GM12878 (cell line): ENCODE results near the gene GNG12. TPM values are rescaled to one million over a fixed set of nuclear protein-coding genes. Genes with fewer than 3 reads are reported as not detected.

Experiments
- ATF3 ChIP-seq: IDR thresholded peaks from 2 replicates; pipeline ENCODE4 v1.6.1; 2011; ENCODE audit warnings: low read depth, mild to moderate bottlenecking, low read length, moderate library complexity, borderline replicate concordance; ENCODE audit errors: extremely low read depth
- CBFB ChIP-seq: IDR thresholded peaks from 2 replicates; pipeline ENCODE4 v1.6.1; 2016; ENCODE audit warnings: antibody characterized with exemption, low read depth
- EZH2 ChIP-seq: IDR thresholded peaks from 2 replicates; pipeline ENCODE4 v1.6.1; 2012; ENCODE audit warnings: low read depth, mild to moderate bottlenecking, control low read depth, inconsistent platforms, low read length, borderline replicate concordance; ENCODE audit not compliant: control insufficient read depth
- HDAC6 ChIP-seq: fragments of 200-600 bp; sonication (generic); IDR thresholded peaks from one replicate; pipeline ENCODE4 v1.8.0; 2017; ENCODE audit warnings: antibody characterized with exemption; ENCODE audit not compliant: unreplicated experiment
- IRF3 ChIP-seq: fragments of 450-650 bp; IDR thresholded peaks from 2 replicates; pipeline ENCODE4 v1.6.1; 2014; ENCODE audit warnings: mild to moderate bottlenecking
- MXI1 ChIP-seq: fragments of 150-350 bp; IDR thresholded peaks from 2 replicates; pipeline ENCODE4 v1.6.1; 2011; ENCODE audit warnings: low read depth, mild to moderate bottlenecking, inconsistent platforms, low read length, improper control_type of control experiment
- NFYA ChIP-seq: IDR thresholded peaks from 2 replicates; pipeline ENCODE4 v1.6.1; 2011; ENCODE audit warnings: low read depth, mild to moderate bottlenecking, low read length, improper control_type of control experiment, borderline replicate concordance
- RBBP5 ChIP-seq: fragments of 200-600 bp; sonication (generic); conservative IDR thresholded peaks from 2 replicates; pipeline ENCODE4 v1.6.1; 2016
- SIN3A ChIP-seq: IDR thresholded peaks from 2 replicates; pipeline ENCODE4 v1.6.1; 2012; ENCODE audit warnings: low read depth, low read length, improper control_type of control experiment
- SMAD1 ChIP-seq: fragments of 450-650 bp; IDR thresholded peaks from 2 replicates; pipeline ENCODE4 v1.6.1; 2018; ENCODE audit warnings: mild to moderate bottlenecking, low read depth; ENCODE audit not compliant: partially characterized antibody
- TCF12 ChIP-seq: IDR thresholded peaks from 2 replicates; pipeline ENCODE4 v1.6.1; 2011; ENCODE audit warnings: low read depth, mild to moderate bottlenecking, low read length
- ZNF384 ChIP-seq: IDR thresholded peaks from 2 replicates; pipeline ENCODE4 v1.6.1; 2012; ENCODE audit warnings: low read depth, mild to moderate bottlenecking, low read length, improper control_type of control experiment, borderline replicate concordance
- polyA plus RNA-seq, 11 experiments: library from polyadenylated mRNA; depleted of rRNA in 4 of 11; unstranded in 6 of 11; stranded (reverse) in 5 of 11; fragments of >200 nt; fragmentation: Nextera tagmentation in 4 of 11; fragmentation: Illumina TruSeq in 1 of 11; extraction: Ambion mirVana in 4 of 11; extraction: Trizol in 1 of 11; gene quantifications; 1 replicate in 1 of 11; 2 replicates in 10 of 11; pipeline versions ENCODE4 v1.2.1 to v1.2.3, GENCODE V29; 2011 to 2016; ENCODE audit warnings: inconsistent platforms in 2 of 11, missing spikeins in 2 of 11, low read depth in 1 of 11
- total RNA-seq, 4 experiments: library from RNA; depleted of rRNA in 3 of 4; stranded (reverse); fragments of >200 nt in 3 of 4; fragmentation: Illumina TruSeq in 1 of 4; extraction: Trizol in 1 of 4; gene quantifications; 2 replicates each; pipeline versions ENCODE4 v1.2.1 to v1.2.3, GENCODE V29; 2013 to 2021

GNG12 gene
- total and polyA plus RNA-seq, 10 of the 15 experiments (the other 5 are each of a cell fraction or from before 2014, with no cell fraction given): 0.22 to 32.8 (median 0.35) TPM

- TF ChIP-seq ATF3 (no peak), SMAD1 (no peak), RBBP5 (no peak), NFYA (no peak), IRF3 (no peak), ZNF384 (no peak), TCF12 (no peak), MXI1 (no peak), SIN3A (no peak), HDAC6 (no peak), CBFB (no peak), EZH2 (no peak)
Observed at GRCh38 chr1:67767103-67767782, 66.0 kb downstream of the GNG12 start (continued).
